ENCODE data around the gene MYH7. TPM values are rescaled to one million over a fixed set of nuclear protein-coding genes. Genes with fewer than 3 reads are reported as not detected.

The MYH7 gene
- polyA plus RNA-seq, 2 of the 4 experiments (the other 2 are of a cell fraction) = not detected

GRCh38 chr14:23377198-23377550 lies 58.3 kb downstream of the MYH7 start:
- ChIA-PET POLR2A (no interaction called here), CTCF (interaction anchor here (0.8 to 11.1 kb wide), 8 partner anchors 8 to 111 kb away, joined by 3 to 186 read pairs (median 34); no protein-coding TSS in a partner anchor)
- Histone ChIP-seq H3K27ac (no peak overlapping the region), H3K4me3 (no peak overlapping the region), H3K4me1 (no peaks in the 10 kb centered on the region), H3K4me2 (no peak overlapping the region), H3K9me3 (no peaks in the 10 kb centered on the region)
- 33% methylated on average over 4 of the region's 11 CpGs for WGBS (ENCODE audit: missing lambda C conversion rate)
- no peak for TF ChIP-seq EHMT2 (IDR thresholded peaks at IDR 0.05; ENCODE audit: low read depth)
- no peak for TF ChIP-seq MAZ (IDR thresholded peaks at IDR 0.05; ENCODE audit: borderline replicate concordance, low read depth, low read length)
- no peak for TF ChIP-seq HES2 (IDR thresholded peaks at IDR 0.05)
- TF ChIP-seq ELK1 (IDR thresholded peaks at IDR 0.05; ENCODE audit: low read depth, low read length) = no peak
- TF ChIP-seq HDAC2 (IDR thresholded peaks at IDR 0.05) = no peak
- TF ChIP-seq MAX (IDR thresholded peaks at IDR 0.05) = no peak
- DNase-seq (ENCODE audit: low read depth in 1 of 2, low spot score in 1 of 2) (no peak), ATAC-seq (no peak), FAIRE-seq (no peak)

- CTCF ChIA-PET = interaction anchor here (0.8 to 11.1 kb wide), 9 partner anchors 7 to 111 kb away, joined by 3 to 186 read pairs (median 30); no protein-coding TSS in a partner anchor
- whole genome bisulfite sequencing (ENCODE audit: missing lambda C conversion rate) = 68% methylated on average over 13 of the region's 13 CpGs
- no peak for ATAC-seq
Measured at GRCh38 chr14:23376482-23377197, 58.8 kb downstream of the MYH7 start, which contains the start of gene CMTM5. TSS of gene CMTM5 (plus strand) at chr14:23377046. CDS start at chr14:23377252, 206 bp downstream.

More at GRCh38 chr14:23376482-23377197, 58.8 kb downstream of the MYH7 start, which contains the start of gene CMTM5:
- Histone ChIP-seq H3K4me3 (no peak within 1 kb of the TSS), H3K9me3 (no peaks in the 10 kb centered on the region), H3K4me1 (no peaks in the 10 kb centered on the region), H3K4me2 (no peak within 1 kb of the TSS), H3K27ac (no peak within 1 kb of the TSS)
- POLR2A ChIA-PET = no interaction called here
- FAIRE-seq (no peak), DNase-seq (ENCODE audit: low read depth in 1 of 2, low spot score in 1 of 2) (no peak)
- TF ChIP-seq USF2 (IDR thresholded peaks at IDR 0.05) (no peak), TFCP2L1 (CRISPR knock-in tag; IDR thresholded peaks at IDR 0.05) (no peak), ELK1 (IDR thresholded peaks at IDR 0.05; ENCODE audit: low read depth, low read length) (no peak), MYC (IDR thresholded peaks at IDR 0.05; ENCODE audit: borderline replicate concordance, low read length) (no peak), ZSCAN20 (CRISPR knock-in tag; IDR thresholded peaks at IDR 0.05) (no peak), GATA3 (IDR thresholded peaks at IDR 0.05; ENCODE audit: borderline replicate concordance) (no peak), BCL3 (IDR thresholded peaks at IDR 0.05) (no peak), POLR2AphosphoS2 (conservative IDR thresholded peaks at IDR 0.05; ENCODE audit: low read length) (no peak), PBX3 (IDR thresholded peaks at IDR 0.05) (no peak), TP53 (CRISPR knock-in tag; IDR thresholded peaks at IDR 0.05) (no peak), HOXB5 (CRISPR knock-in tag; IDR thresholded peaks at IDR 0.05) (no peak), HDAC2 (IDR thresholded peaks at IDR 0.05) (no peak), FOSB (CRISPR knock-in tag; IDR thresholded peaks at IDR 0.05) (no peak), CBX2 (IDR thresholded peaks at IDR 0.05; ENCODE audit: borderline replicate concordance, low read depth) (no peak), JUN (IDR thresholded peaks at IDR 0.05) (no peak), ZNF302 (CRISPR knock-in tag; IDR thresholded peaks at IDR 0.05) (no peak), CBX8 (IDR thresholded peaks at IDR 0.05) (no peak), REST (IDR thresholded peaks at IDR 0.05) (no peak), ZC3H11A (IDR thresholded peaks at IDR 0.05) (no peak), CHD2 (IDR thresholded peaks at IDR 0.05; ENCODE audit: low read length, partially characterized antibody) (no peak)

Measured in A549 (cell line).